ENCODE results near the gene NEU4. TPM values are rescaled to one million over a fixed set of nuclear protein-coding genes. Genes with fewer than 3 reads are reported as not detected.
A peak's percentile ranks its signal among the peaks of the same experiment; 100 is the strongest.
"Not testable (repeated sequence)": the region's sequence is repeated elsewhere in the genome, so short reads cannot be mapped to it uniquely, and the experiment has no call there.

Gene NEU4
- total RNA-seq, 1 experiment from 2014 or later: 3.9 TPM

GRCh38 chr2:241777686-241778627 lies 31.0 kb upstream of the NEU4 start:
- no peak for DNase-seq

GRCh38 chr2:241780939-241781569 lies 27.9 kb upstream of the NEU4 start:
- ChIA-PET POLR2A (no interaction called here), CTCF (interaction anchor here (0.7 kb wide), 1 partner anchor 41 kb away, joined by 3 read pairs; no protein-coding TSS in a partner anchor)
- Mint-ChIP-seq H3K4me1 (ENCODE audit: low read depth, unreplicated experiment) (no peaks in the 10 kb centered on the region), H3K9me3 (ENCODE audit: unreplicated experiment) (no peaks in the 10 kb centered on the region), H3K27ac (ENCODE audit: unreplicated experiment) (no peak overlapping the region), H3K4me3 (ENCODE audit: unreplicated experiment) (no peak overlapping the region), H3K36me3 (ENCODE audit: insufficient read depth, unreplicated experiment) (peaks cover 6% of the 10 kb centered on the region), H3K27me3 (ENCODE audit: insufficient read depth, unreplicated experiment) (no peaks in the 10 kb centered on the region)
- intact Hi-C loops (cut with micrococcal nuclease; ENCODE audit: unreplicated experiment): no loop called here
- H3K4me3 ChIP-seq (ENCODE audit: low read depth, low read length): no peak overlapping the region
- no TSS peak for BruUV-seq (replicated peaks)
- H3K4me1 ChIP-seq: peaks cover 21% of the 10 kb centered on the region
- no peaks in the 10 kb centered on the region for H3K9me3 ChIP-seq
- DNase-seq: no peak
- H3K36me3 ChIP-seq (ENCODE audit: control insufficient read depth, insufficient read depth, low read length): no peaks in the 10 kb centered on the region
- H3K27me3 ChIP-seq (replicated peaks; ENCODE audit: control insufficient read depth, insufficient read depth, low read length): no peaks in the 10 kb centered on the region
- TF ChIP-seq CTCF (IDR thresholded peaks at IDR 0.05; ENCODE audit: insufficient read depth in 1 of 2, low read depth in 1 of 2, low read length in 1 of 2, severe bottlenecking in 1 of 2, unreplicated experiment in 1 of 2): no peak

More at GRCh38 chr2:241777686-241778627, 31.0 kb upstream of the NEU4 start:
- ChIA-PET POLR2A (interaction anchor here (1.1 kb wide), 1 partner anchor 76 kb away, joined by 8 read pairs; the partner anchor contains the start of gene ING5), CTCF (interaction anchor here (0.6 kb wide), 1 partner anchor 510 kb away, joined by 3 read pairs; no protein-coding TSS in a partner anchor)
- H3K4me3 ChIP-seq (ENCODE audit: low read depth, low read length): no peak overlapping the region
- BruUV-seq (replicated peaks): no TSS peak
- Mint-ChIP-seq H3K4me1 (ENCODE audit: low read depth, unreplicated experiment) (no peaks in the 10 kb centered on the region), H3K27ac (ENCODE audit: unreplicated experiment) (no peak overlapping the region), H3K36me3 (ENCODE audit: insufficient read depth, unreplicated experiment) (no peaks in the 10 kb centered on the region), H3K27me3 (ENCODE audit: insufficient read depth, unreplicated experiment) (no peaks in the 10 kb centered on the region), H3K4me3 (ENCODE audit: unreplicated experiment) (peak overlapping the region; percentile 19), H3K9me3 (ENCODE audit: unreplicated experiment) (no peaks in the 10 kb centered on the region)
- intact Hi-C loops (cut with micrococcal nuclease; ENCODE audit: unreplicated experiment): no loop called here
- H3K27me3 ChIP-seq (replicated peaks; ENCODE audit: control insufficient read depth, insufficient read depth, low read length): no peaks in the 10 kb centered on the region
- no peaks in the 10 kb centered on the region for H3K9me3 ChIP-seq
- no peak for TF ChIP-seq CTCF (IDR thresholded peaks at IDR 0.05; ENCODE audit: insufficient read depth in 1 of 2, low read depth in 1 of 2, low read length in 1 of 2, severe bottlenecking in 1 of 2, unreplicated experiment in 1 of 2)
- H3K36me3 ChIP-seq (ENCODE audit: control insufficient read depth, insufficient read depth, low read length): no peaks in the 10 kb centered on the region
- peaks cover 24% of the 10 kb centered on the region for H3K4me1 ChIP-seq

- H3K27me3 ChIP-seq (replicated peaks; ENCODE audit: control insufficient read depth, insufficient read depth, low read length); BruUV-seq (replicated peaks); CTCF ChIA-PET; H3K27me3 Mint-ChIP-seq (ENCODE audit: insufficient read depth, unreplicated experiment); DNase-seq; H3K4me1 Mint-ChIP-seq (ENCODE audit: low read depth, unreplicated experiment); H3K4me3 ChIP-seq (ENCODE audit: low read depth, low read length); H3K9me3 Mint-ChIP-seq (ENCODE audit: unreplicated experiment); H3K36me3 Mint-ChIP-seq (ENCODE audit: insufficient read depth, unreplicated experiment); H3K27ac Mint-ChIP-seq (ENCODE audit: unreplicated experiment); POLR2A ChIA-PET; intact Hi-C loops (cut with micrococcal nuclease; ENCODE audit: unreplicated experiment); H3K4me3 Mint-ChIP-seq (ENCODE audit: unreplicated experiment); H3K9me3 ChIP-seq; H3K36me3 ChIP-seq (ENCODE audit: control insufficient read depth, insufficient read depth, low read length): not testable (repeated sequence)
- peaks cover 27% of the 10 kb centered on the region for H3K4me1 ChIP-seq
Observed at GRCh38 chr2:241782053-241782452, 26.9 kb upstream of the NEU4 start.

All from Caco-2 (cell line).